WTC11 (cell line): ENCODE data around the gene LAMC1.
"Not testable (repeated sequence)": the region's sequence is repeated elsewhere in the genome, so short reads cannot be mapped to it uniquely, and the experiment has no call there.

ENCODE experiments used
- CTCF ChIP-seq: fragments of 200-600 bp; IDR thresholded peaks from 2 replicates; pipeline ENCODE4 v1.8.0; 2022; ENCODE audit warnings: antibody characterized with exemption
- E2F5 ChIP-seq: sonication (generic); formaldehyde crosslinking; IDR thresholded peaks from 2 replicates; pipeline ENCODE4 v1.8.1; 2022; ENCODE audit warnings: mild to moderate bottlenecking, moderate library complexity, missing genetic modification reagents
- JUN ChIP-seq: sonication (generic); formaldehyde crosslinking; IDR thresholded peaks from 2 replicates; pipeline ENCODE4 v1.8.0; 2023; ENCODE audit warnings: mild to moderate bottlenecking, missing genetic modification reagents
- MAX ChIP-seq: sonication (generic); formaldehyde crosslinking; IDR thresholded peaks from 2 replicates; pipeline ENCODE4 v1.8.0; 2022; ENCODE audit warnings: mild to moderate bottlenecking, missing genetic modification reagents
- NFATC4 ChIP-seq: fragments of 250-450 bp; sonication (Bioruptor Pico); IDR thresholded peaks from 2 replicates; pipeline ENCODE4 v1.9.0; 2021; ENCODE audit warnings: mild to moderate bottlenecking
- TF ChIP-seq, protein P1 (sequence below): sonication (generic); formaldehyde crosslinking; IDR thresholded peaks from 2 replicates; pipeline ENCODE4 v1.8.1; 2023; ENCODE audit warnings: mild to moderate bottlenecking, missing genetic modification reagents, moderate library complexity

DNA sequence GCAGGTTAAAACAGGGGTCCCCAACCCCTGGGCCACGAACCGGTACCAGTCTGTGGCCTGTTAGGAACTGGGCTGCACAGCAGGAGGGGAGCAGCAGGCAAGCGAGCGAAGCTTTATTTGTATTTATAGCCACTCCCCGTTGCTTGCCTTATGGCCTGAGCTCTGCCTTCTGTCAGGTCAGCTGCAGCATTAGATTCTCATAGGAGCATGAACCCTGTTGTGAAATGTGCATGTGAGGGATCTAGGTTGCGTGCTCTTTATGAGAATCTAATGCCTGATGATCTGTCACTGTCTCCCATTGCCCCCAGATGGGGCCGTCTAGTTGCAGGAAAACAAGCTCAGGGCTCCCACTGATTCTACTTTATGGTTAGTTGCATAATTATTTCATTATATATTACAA is 49.4 kb downstream of the LAMC1 start:
- TF ChIP-seq E2F5 (CRISPR knock-in tag); CTCF; NFATC4; MAX (CRISPR knock-in tag); JUN (CRISPR knock-in tag): not testable (repeated sequence)
- TF ChIP-seq, protein P1, sequence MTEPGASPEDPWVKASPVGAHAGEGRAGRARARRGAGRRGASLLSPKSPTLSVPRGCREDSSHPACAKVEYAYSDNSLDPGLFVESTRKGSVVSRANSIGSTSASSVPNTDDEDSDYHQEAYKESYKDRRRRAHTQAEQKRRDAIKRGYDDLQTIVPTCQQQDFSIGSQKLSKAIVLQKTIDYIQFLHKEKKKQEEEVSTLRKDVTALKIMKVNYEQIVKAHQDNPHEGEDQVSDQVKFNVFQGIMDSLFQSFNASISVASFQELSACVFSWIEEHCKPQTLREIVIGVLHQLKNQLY: not testable (repeated sequence)
